ENCODE measurements around the gene RAP1GDS1.

DNA sequence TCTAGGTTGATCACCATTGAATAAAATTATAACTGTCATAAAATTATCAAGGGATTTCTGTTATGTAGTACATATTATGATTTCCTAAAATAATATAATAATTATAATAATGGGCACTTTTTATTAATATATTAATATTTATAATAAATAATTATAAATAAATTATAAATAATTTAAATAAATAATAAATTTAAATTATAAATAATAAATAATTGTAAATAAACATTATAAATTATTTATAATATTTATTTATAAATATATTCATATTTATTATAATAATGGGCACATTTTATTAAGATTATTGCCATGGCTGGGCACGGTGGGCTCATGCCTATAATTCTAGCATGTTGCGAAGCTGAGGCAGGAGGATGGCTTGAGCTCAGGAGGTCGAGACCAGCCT, 24.5 kb downstream of the RAP1GDS1 start:
- TF ChIP-seq, protein P1, sequence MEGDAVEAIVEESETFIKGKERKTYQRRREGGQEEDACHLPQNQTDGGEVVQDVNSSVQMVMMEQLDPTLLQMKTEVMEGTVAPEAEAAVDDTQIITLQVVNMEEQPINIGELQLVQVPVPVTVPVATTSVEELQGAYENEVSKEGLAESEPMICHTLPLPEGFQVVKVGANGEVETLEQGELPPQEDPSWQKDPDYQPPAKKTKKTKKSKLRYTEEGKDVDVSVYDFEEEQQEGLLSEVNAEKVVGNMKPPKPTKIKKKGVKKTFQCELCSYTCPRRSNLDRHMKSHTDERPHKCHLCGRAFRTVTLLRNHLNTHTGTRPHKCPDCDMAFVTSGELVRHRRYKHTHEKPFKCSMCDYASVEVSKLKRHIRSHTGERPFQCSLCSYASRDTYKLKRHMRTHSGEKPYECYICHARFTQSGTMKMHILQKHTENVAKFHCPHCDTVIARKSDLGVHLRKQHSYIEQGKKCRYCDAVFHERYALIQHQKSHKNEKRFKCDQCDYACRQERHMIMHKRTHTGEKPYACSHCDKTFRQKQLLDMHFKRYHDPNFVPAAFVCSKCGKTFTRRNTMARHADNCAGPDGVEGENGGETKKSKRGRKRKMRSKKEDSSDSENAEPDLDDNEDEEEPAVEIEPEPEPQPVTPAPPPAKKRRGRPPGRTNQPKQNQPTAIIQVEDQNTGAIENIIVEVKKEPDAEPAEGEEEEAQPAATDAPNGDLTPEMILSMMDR (conservative IDR thresholded peaks at IDR 0.05; ENCODE audit: low read depth, low read length) = no peak
- no peak for TF ChIP-seq POLR2A (IDR thresholded peaks at IDR 0.05; ENCODE audit: low read depth, low read length)
- no peak for TF ChIP-seq MAZ (IDR thresholded peaks at IDR 0.05; ENCODE audit: borderline replicate concordance, low read depth, low read length)
- TF ChIP-seq RAD21 (IDR thresholded peaks at IDR 0.05; ENCODE audit: low read length) = no peak
- no peak for TF ChIP-seq BHLHE40 (IDR thresholded peaks at IDR 0.05; ENCODE audit: low read depth, low read length)
- TF ChIP-seq CHD1 (IDR thresholded peaks at IDR 0.05; ENCODE audit: low read depth, low read length) = no peak

Measured in IMR-90 (cell line).